Gastrocnemius medialis (tissue), 4 donors: ENCODE data around the gene SRSF8.

Experiments
- CTCF ChIP-seq, 5 experiments: fragments of 450-650 bp in 3 of 5; fragments of 200-600 bp in 2 of 5; sonication (generic) in 2 of 5; IDR thresholded peaks in 4 of 5; conservative IDR thresholded peaks in 1 of 5; 1 replicate in 4 of 5; 2 replicates in 1 of 5; pipeline ENCODE4 v1.5.1; 2016 to 2019; ENCODE audit warnings: antibody characterized with exemption in 5 of 5, mild to moderate bottlenecking in 3 of 5, moderate library complexity in 3 of 5
- POLR2A ChIP-seq, 2 donors: fragments of 450-650 bp; IDR thresholded peaks; one replicate each; pipeline ENCODE4 v1.6.1; 2017; ENCODE audit warnings: antibody characterized with exemption in 2 of 2, mild to moderate bottlenecking in 2 of 2, moderate library complexity in 2 of 2

- TF ChIP-seq CTCF (IDR thresholded peaks at IDR 0.05 in 4 of 5, conservative IDR thresholded peaks at IDR 0.05 in 1 of 5) (no peak), POLR2A (IDR thresholded peaks at IDR 0.05) (no peak)
Observed at GRCh38 chr11:95081010-95081409, 14.3 kb downstream of the SRSF8 start.
